DMS114 treated with DMSO at 0.1 percent for 48 hours (cell line): ENCODE results near the gene PINK1.
"Not testable (repeated sequence)": the region's sequence is repeated elsewhere in the genome, so short reads cannot be mapped to it uniquely, and the experiment has no call there.

Experiments used
- DNase-seq: peaks from one replicate; lab custom pipeline; 2025; ENCODE audit not compliant: unreplicated experiment; lab: John Stamatoyannopoulos, UW

The PINK1 gene

GRCh38 chr1:20633190-20634064 is at the start of gene PINK1:
Gene PINK1 (plus strand): TSS chr1:20633458. CDS start chr1:20633549, 91 bp downstream.
- peak; percentile 53 for DNase-seq

DNA sequence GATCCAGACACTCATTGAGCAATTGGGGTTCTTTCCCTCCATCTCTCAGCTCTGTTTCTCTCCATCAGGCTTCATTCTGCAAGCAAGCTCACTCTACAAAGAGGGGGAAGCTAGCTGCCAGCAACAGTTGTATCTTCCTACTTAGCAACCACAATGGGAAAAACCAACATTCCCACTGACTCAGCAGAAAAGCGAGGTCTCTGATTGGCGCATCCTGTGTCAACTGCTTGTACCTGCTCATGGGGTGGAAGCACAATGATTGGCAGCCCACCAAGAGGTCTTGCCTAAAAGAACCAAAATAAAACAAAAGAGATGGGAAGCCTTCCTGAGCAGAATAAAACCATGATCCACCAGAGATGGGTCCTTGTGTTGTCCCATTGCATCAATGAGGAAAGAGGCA is 48.4 kb upstream of the PINK1 start:
- no peak for DNase-seq

- no peak for DNase-seq
These were observed 46.2 kb upstream of the PINK1 start for GRCh38 chr1:20586953-20587660.

DNA sequence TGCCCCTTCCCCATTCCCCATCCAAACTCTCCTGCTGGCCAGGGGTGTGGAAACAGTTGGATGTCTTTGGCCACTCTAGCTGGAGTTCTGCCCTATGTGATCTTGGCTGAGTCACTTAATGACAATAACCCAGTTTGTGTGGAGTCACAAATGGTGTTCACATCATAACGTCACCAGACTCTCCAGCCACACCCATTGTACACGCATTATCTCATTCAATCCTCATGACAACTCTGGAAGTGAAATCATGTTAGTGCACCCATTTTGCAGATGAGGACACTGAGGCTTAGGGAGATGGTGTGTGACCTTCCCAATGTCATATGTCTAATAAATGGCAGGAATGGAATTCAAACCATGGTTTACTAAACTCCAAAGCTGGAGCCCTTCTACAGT is 45.6 kb upstream of the PINK1 start:
- no peak for DNase-seq

DNA sequence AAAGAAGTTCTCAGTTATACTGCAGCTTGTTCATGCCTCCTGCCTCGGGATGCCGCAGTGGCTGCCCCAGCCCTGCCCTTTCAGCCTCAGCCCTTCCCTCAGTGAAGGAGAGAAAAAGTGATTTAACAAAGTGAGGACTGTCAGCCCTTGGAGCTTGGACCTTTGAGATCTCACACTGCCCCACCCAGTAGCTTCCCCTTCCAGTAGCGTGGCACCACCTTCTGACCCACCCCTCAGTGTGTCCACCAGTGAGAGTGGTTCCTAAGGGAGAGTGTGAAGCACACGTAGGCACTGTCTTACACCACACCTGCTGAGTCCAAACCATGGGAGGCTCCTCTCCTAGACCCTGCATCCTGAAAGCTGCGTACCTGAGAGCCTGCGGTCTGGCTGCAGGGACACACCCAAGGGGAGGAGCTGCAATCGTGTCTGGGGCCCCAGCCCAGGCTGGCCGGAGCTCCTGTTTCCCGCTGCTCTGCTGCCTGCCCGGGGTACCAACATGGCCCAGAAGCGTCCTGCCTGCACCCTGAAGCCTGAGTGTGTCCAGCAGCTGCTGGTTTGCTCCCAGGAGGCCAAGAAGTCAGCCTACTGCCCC is 44.5 kb upstream of the PINK1 start, which contains the start of gene CDA:
Gene CDA (plus strand): TSS at position 464 of the 592 bp plus-strand sequence. CDS start 33 bp downstream, at position 497.
- no peak for DNase-seq

DNA sequence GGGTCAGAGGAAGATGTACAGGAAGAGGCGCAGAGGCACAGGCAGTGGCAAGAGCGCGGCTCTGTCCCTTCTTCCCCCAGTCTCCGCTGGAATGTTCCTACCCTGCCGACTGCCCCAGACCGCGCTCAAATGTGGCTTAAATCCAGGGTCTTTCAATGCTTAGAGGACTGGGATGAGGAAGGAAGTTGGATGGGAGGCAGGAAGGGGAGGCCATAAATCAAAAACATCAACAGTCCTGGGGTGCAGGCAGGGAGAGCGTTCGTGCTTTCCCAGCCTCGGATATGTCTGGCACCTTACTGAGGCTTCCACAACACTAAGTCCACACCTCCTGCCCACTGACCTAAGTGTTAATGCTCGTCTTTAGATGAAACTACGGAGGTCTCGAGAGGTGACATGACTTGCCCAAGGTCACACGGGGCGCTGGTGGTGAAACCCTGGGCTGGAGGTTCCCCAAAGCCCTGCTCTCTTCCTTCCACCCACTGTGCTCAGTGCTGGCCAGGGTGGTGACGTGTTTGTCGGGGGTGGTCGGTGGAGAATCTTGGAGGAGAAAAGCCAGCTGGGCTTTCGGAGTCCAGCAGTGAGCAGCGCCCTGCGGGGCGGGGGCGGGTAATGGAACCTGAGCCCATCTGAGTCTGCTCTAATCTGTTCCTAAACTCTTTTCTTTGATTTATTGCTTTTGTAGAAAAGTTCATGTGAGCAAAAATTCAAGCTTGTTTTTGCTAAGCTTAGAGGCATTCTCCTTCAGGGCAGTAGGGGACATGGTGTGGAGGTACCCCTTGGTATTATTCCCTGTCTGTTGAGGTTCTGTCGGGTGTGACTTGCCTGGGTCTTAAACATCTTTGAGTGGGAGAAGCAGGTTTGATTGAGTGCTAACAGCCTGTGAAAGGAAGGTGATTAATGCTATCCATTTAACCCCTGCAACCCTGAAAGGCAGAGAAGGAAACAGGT is 43.7 kb upstream of the PINK1 start:
- DNase-seq = no peak

- no peak for DNase-seq
These were observed 42.9 kb upstream of the PINK1 start for GRCh38 chr1:20590306-20590777.

DNA sequence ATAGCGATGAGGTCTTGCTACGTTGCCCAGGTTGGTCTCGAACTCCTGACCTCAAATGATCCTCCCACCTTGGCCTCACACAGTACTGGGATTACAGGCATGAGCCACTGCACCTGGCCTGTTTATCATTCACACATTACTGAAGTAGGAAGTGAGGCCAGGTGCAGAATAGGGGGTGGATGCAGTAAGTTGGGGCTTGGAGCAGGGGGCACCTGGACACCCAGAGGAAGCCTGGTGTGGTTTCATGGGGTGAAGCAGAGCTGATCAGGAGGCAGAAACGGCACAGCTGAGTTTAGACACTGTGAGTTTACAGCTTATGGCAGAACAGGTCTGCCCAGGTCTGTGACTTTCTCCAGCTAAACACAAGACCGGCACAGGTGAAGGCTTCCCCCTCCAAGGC is 39.5 kb upstream of the PINK1 start:
- no peak for DNase-seq

DNA sequence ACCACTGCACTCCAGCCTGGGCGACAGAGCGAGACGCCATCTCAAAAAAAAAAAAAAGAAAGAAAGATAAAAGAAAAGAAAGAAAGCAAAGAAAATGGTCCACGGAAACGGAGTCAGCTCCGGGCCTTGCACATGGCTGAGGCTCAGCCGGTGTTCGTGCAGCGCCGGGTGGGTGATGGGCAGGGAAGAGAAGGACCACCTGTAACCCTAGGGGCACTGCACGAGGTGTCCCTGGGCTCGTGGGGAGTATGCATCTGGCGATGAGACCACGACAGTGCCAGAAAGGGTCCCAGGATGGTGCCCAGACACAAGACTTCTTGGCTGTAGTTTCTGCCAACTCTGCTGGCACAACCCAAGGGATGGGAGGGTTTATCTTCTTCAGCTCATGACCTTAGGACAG is 38.5 kb upstream of the PINK1 start:
- DNase-seq = no peak

DNA sequence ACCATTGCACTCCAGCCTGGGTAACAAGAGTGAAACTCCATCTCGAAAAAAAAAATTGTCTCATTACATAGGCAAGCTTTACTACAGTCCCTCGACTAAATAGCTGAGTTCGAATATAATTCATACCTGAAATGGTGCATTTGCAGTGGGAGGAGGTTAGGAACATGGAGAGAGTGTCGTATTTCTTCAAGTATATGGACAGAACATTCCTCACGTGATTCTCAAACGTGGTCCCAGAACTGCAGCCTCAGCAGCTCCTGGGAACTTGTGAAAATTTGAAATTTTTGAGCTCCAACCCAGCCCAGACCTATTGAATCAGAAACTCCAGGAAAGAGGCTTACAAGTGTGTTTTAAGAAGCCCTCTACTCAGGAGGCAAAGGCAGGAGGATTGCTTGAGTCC is 37.2 kb upstream of the PINK1 start:
- DNase-seq = no peak

DNA sequence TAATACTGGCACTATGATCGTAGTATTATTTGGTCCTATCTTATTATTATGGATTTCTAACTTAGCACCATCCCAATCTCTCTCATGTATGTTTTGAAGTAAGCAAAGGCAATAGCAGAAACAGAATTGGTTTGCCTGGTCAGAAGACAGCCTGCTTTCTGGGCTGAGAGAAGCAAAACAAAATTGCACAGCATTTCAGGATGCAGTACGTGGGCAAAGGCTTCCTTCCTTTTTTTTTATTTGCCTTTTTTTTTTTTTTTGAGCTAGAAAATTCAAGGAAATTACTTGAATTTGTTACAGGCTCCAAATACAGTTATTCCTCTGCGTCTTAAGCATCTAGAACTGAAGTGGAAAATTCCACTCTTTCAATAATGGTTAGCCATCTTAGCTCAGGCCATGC is 35.6 kb upstream of the PINK1 start:
- DNase-seq = no peak

DNA sequence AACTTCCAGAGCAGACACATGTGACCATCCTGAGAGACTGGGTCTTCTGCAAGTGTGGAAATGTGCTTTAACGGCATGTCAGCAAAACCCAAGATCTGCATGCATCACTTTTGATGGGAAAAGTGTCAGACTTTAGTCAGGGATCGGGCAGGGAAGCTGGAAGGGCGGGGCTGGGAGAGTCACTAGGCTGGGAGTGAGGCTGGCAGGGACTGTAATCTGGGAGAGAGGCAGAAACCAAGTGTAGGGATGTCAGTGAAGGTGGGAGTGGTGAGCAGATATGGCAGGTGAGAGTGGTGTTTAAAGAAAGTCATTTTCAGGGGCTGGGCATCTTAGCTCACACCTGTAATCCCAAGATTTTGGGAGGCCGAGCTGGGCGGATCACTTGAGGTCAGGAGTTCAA is 33.1 kb upstream of the PINK1 start:
- no peak for DNase-seq

DNA sequence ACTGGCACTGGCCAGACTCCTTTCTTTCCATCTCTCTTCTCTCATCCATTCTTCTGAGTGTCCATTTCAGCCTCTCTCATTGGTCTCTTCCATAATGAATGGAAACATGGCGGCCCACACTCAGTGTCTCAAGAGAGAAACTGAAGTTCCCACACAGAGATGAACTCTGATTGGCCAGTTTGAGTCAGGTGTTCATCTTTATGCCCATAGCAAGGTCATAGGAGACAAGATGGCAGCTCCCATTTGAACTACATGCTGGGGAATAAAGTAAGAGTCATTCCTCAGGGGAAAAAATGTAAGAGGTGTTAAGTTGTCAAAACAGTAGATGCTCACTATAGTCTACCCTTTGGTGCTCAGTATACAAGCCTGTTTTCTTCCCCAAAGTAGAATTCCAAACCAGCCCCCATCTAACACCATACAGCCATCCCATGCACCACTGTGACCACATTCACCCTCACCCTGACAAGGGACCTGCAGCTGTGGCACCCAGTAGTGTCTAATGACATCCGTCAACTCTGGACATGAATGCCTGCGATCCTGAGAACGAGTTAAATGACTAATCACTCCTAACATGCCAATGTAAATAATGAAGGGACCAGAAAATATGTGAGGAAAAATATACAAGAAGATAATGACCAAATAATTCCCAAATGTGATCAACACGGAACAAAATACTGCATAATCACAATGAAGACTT is 32.0 kb upstream of the PINK1 start:
- no peak for DNase-seq

DNA sequence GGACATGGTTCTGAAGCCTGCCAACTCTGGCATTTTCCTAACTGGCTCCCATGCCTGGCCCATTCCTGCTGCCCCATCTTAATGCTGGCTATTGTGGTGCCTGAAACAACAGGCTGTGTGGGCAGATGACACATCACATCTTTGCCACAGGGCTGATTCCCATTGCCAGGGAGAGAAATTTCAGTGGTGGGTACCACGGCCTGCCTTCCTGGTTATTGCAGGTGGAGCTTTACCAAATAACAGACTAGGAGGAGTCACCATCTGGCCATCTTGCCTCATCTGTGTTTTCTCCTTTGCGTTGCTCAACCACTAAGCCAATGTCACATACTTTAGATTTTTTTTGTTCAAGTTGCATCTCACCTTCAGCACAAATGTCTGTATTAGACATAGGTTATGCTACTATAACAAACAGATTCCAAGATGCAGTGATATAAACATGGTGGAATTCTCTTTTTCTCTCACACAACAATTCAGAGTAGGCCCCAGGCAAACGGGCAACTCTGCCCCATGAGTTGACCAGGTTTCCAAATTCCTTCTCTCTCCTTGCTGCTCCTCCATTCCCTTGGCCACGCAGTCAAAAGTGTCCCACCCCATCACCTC is 30.3 kb upstream of the PINK1 start:
- no peak for DNase-seq

DNA sequence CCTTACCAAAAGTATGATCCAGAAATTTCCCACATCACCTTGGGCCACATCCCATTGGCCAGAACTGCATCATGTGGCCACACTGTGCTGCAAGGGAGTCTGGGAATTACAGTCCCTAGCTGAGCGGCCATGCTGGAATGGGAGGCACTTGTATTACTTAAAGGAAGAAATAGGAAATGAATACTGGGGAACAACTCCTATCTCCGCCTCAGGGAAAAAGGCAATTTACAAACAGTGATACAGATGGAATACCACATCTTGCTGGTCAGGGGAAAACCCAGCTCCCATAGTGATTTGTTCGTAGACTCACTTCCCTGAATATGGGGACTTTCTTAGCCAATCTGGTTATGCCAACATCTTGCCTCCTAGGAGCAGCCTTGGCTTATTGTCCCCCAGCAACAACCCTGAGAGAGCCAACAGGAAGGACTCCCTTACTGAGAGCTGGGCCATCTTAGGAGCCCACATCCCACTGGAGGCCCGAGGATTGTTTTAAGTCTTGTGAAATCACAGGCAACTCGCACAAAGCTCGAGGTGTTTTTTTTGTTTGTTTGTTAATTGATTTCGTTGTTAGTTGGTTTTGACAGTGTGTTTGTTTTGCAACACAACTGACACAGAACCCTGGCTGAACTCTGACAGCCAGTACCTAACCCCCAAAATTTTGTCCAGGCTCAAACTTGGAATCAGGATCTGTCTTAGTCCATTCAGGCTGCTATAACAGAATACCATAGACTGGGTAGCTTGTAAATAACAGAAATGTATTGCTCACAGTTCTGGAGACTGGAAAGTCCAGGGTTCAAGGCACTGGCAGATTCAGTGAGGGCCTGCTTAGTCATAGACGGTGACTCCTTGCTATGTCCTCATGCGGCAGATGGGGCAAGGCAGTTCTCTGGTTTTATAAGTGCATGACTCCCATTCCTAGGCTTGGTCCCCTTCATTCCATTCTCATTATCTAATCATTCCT is 29.5 kb upstream of the PINK1 start:
- no peak for DNase-seq

GRCh38 chr1:20604678-20605077 is 28.6 kb upstream of the PINK1 start:
- no peak for DNase-seq

DNA sequence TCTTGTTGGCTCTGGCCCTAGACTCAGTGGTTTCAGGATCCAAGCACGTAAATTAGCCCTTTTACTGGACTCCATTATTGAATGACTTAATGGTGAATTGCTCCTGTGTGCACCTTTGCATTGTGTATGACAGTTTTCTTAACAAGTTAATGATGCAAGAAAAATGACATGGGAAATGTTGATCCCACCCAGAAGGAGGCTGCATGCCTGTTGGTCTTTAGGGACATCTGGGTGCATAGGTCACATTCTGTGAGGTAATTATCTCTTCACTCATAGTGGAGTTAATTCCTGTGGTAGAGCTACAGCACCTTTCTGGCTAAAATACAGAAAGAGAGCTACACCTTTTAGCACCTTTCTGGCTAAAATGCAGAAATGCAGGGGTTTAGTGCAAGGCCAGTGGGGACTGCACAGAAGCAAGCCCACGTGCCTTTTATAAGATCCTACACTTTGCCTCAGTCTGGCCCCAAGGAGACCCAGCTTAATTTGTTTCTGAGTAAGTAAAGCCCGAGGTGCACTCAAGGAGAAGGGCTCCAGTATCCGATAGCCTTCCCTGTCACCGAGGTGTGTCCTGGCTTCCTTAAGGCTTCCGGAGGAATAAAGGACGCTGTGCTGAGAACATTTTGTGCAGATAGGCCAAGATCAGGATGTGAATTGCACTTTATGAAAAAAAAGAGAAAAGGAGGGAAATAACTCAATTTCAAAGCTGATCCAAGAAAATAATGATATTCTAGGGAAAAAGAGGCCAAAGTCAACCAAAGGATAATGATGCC is 26.3 kb upstream of the PINK1 start:
- not testable (repeated sequence) for DNase-seq

DNA sequence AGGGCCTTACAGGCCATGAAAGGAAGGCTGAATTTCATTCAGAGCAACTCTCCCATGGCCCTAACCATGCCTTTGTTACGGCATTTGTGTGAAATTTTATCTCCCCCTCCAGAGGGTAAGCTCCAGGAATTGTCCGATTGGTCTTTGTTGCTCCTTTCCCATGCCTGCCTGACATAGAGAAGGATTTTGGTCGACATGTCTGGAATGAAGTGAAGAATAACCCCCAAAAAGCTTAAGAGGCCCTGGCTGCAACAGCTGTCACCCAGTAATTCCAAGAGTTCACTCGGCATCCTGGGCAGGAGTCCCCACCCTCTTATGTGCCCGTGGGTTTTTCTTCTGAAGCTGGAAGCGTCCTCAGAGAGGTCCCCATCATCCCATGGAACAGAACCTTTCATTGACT is 23.7 kb upstream of the PINK1 start:
- no peak for DNase-seq
